ES-I3 (cell line): Measurements from ENCODE around the gene VANGL1.

Source experiments
- H3K36me3 ChIP-seq: 2 replicates; pipeline ENCODE4 v1.6.1; 2013; ENCODE audit warnings: mild to moderate bottlenecking, low read length, control low read depth, moderate library complexity; ENCODE audit not compliant: insufficient read depth
- H3K4me1 ChIP-seq: 2 replicates; pipeline ENCODE4 v1.6.1; 2013; ENCODE audit warnings: mild to moderate bottlenecking, control low read depth, low read length; ENCODE audit not compliant: insufficient read depth
- H3K9ac ChIP-seq: 2 replicates; pipeline ENCODE4 v1.6.1; 2013; ENCODE audit warnings: low read depth, mild to moderate bottlenecking, low read length, moderate library complexity
- H3K9me3 ChIP-seq: 2 replicates; pipeline ENCODE4 v1.6.1; 2013; ENCODE audit warnings: mild to moderate bottlenecking, low read length, moderate library complexity; ENCODE audit not compliant: control insufficient read depth, insufficient read depth

The VANGL1 gene

DNA sequence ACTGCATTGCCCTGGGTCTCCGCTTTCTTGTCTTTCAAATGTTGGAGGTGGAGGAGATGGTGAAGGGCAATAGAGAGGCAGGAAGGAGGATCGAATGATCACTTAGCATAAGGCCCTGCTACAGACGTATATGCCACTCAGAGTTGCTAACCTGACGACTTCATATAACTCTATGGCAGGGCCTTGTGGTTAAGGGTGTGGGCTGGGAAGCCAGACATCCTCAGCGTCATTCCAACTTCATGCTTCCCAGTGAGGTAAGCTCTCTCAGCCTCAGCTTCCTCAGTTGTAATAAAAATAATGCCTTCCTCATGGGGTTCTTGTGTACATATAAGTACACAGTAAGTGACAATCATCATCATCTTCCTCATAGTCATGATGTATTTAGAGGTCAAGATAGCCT lies 72.1 kb downstream of the VANGL1 start:
- Histone ChIP-seq H3K9me3 (no peaks in the 10 kb centered on the region), H3K4me1 (peaks cover 14% of the 10 kb centered on the region), H3K36me3 (no peaks in the 10 kb centered on the region), H3K9ac (no peak overlapping the region)

DNA sequence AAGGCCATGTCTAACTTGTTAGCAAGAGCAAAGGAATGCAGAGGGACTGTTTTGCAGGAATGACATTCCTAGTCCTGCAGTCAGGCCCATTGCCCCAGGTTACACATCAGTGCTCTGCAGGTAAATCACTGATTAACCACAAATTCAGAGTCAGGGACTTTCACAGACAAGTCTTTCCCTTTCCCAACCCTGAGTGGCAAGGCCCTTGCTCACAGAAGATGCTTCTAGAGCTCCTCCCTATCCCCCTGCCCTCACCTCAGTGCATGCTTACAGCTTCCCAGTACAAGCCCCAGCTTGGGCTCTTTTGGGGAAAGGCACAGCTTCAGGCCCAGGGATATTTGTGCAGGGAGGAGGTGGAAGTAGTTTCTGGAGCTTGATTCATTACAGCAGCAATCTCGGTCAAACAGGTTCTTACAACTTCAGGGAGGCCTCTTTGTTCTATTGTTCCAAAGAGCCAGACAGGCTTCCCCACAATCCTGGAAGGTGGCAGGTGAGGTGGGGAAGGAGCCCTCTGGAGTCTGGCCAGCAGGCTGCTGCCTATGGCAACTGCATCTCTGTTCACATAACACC lies 72.9 kb downstream of the VANGL1 start:
- Histone ChIP-seq H3K36me3 (no peaks in the 10 kb centered on the region), H3K9ac (no peak overlapping the region), H3K4me1 (peaks cover 14% of the 10 kb centered on the region), H3K9me3 (no peaks in the 10 kb centered on the region)

DNA sequence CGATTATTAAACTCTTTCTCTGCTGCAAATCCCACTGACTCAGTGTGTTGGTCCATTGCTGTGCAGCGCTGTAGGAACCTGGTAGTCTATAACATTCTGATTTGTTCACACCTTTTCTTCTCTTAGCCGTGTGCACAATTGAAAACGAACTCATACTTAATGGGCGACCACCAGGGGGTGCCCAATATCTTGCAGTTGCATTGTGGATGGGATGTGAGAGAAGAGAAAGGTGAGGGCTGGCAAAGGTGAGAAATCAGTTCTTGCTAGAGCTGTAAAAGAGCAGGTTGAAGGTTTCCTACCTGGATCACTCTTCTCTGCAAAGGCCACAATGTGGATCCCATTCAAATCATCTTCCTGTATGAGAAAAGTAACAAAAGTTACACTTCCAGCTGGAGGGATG lies 75.8 kb downstream of the VANGL1 start:
- no peaks in the 10 kb centered on the region for H3K9me3 ChIP-seq
- H3K36me3 ChIP-seq: no peaks in the 10 kb centered on the region
- no peak overlapping the region for H3K9ac ChIP-seq
- peaks cover 14% of the 10 kb centered on the region for H3K4me1 ChIP-seq

DNA sequence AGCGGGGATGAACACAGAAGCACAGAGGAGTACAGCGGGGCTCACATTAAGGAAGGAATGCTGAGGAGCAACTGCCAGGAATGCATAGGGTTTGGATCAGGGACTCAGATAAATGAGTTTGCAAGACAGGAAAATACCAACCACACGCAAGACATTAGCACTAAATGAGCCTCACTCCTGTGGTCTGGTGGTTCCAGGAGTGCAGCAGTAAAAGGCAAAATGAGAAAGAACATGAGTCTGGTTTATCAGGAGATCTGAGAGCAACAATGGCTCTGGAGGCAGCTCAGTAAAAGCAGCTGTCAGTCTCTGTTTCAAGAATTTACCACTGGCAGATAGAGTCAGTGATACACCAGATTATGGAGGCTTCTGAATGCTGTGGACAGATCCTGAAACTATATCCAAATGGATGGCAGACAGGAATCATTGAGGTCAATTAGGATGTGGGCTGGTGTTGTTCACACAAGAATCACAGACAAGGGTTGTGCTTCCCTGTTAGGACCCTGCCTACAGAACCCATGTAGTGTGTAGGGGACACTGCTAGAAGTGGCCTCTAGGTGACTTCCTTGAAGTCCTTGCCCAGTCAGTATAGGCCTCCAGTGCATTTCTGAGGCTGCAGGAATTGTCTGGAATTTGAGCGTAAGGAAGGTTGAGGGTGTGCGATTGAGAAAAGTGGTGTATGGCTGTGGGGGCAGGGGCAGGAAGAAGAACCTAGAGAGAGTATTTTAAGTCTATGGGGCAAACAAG lies 76.4 kb downstream of the VANGL1 start:
- H3K9me3 ChIP-seq: no peaks in the 10 kb centered on the region
- H3K36me3 ChIP-seq: no peaks in the 10 kb centered on the region
- peaks cover 14% of the 10 kb centered on the region for H3K4me1 ChIP-seq
- no peak overlapping the region for H3K9ac ChIP-seq

DNA sequence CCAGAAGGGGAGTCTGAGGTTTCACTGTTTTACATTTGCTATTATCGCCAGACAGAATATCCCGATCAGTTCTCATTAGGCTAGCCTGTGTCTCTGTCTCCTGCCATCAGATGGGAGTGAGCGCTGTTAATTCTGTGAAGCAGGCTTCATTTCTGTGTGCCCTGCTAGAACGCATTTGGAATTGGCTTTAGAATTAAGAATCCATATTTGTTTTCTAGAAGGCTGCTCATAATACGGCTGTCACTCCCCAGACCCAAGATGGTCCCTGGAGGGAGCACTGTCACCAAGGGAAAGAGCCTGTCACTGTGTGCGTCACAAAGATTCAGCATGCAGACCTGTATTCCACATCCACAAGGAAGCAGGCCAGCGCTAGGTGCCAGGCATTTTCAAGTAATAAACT lies 77.5 kb downstream of the VANGL1 start:
- no peak overlapping the region for H3K9ac ChIP-seq
- no peaks in the 10 kb centered on the region for H3K36me3 ChIP-seq
- peaks cover 5% of the 10 kb centered on the region for H3K4me1 ChIP-seq
- H3K9me3 ChIP-seq: no peaks in the 10 kb centered on the region

DNA sequence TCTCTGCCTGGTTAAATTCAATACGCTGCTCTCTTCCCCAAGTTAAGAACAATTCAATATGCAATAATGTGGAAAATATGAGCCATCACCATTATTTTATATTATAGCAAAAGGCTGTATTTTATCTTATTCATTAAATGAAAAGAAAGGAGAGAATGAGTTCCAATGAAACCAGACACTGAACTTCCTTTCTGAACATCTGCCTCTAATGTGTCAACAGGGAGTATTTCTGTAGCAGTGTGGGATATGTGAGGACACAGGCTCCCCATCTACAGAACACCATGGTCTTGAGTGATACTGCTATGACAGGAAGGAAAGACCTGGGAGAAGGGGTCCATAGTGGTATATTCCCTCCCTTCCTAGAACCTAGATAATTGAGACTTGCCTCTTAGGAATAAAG lies 80.5 kb downstream of the VANGL1 start:
- no peaks in the 10 kb centered on the region for H3K4me1 ChIP-seq
- no peaks in the 10 kb centered on the region for H3K36me3 ChIP-seq
- H3K9ac ChIP-seq: no peak overlapping the region
- no peaks in the 10 kb centered on the region for H3K9me3 ChIP-seq

DNA sequence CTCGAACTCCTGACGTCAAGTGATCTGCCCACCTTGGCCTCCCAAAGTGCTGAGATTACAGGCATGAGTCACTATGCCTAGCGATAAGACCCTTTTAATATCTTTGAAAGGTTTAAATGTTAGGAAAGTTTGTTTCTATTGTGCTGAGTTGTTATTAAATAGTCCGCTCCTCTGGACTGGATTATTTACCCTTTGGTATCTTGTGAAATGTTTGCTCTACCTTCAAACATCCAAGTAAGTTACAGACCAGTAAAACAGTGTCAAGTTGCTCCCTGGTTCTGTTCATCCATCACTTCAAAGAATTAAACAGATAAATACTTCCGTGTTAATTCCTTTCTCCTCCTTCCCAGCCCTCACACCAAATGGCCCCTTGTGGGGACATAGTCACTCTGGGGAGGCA lies 82.0 kb downstream of the VANGL1 start:
- Histone ChIP-seq H3K9ac (no peak overlapping the region), H3K36me3 (no peaks in the 10 kb centered on the region), H3K4me1 (peaks cover 7% of the 10 kb centered on the region; the same call in 1 of the 2 replicates), H3K9me3 (no peaks in the 10 kb centered on the region)

DNA sequence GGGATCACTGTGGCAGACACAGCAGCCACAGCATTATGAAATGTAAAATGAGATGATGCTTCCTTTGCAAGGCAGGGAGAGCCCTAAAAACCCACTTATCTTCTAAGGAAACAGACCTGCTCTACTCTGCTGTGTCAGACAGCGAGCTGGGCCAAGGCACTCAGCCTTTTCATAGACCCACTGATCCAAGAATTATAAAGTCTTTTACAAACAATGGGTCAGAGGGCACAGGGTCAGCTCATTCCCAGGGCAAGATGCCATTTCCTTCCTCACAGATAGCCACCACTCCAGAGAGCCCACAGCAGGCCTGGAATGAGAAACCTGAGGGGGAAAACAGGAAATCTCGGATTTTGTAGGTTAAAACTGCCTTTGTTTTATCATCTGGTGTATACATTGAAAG lies 83.8 kb downstream of the VANGL1 start:
- no peaks in the 10 kb centered on the region for H3K9me3 ChIP-seq
- no peaks in the 10 kb centered on the region for H3K36me3 ChIP-seq
- peaks cover 7% of the 10 kb centered on the region; the same call in 1 of the 2 replicates for H3K4me1 ChIP-seq
- no peak overlapping the region for H3K9ac ChIP-seq

DNA sequence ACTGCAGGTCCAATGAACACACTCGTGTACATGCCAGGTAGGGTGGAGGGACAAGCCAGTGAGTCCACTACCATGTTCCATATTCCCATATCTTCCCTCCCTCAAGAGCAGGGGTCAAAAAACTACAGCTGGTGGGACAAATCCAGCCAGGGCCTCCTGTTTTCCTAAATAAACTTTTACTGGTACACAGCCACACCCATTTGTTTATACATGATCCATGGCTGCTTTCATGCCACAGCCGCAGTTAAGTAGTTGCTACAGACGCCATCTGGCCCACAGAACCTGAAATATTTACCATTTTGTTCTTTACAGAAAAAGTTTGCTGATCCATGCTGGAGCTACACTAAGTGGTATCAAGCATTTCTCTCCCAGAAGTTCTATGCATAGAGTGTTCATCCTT lies 84.4 kb downstream of the VANGL1 start:
- Histone ChIP-seq H3K9ac (no peak overlapping the region), H3K4me1 (peaks cover 7% of the 10 kb centered on the region; the same call in 1 of the 2 replicates), H3K9me3 (no peaks in the 10 kb centered on the region), H3K36me3 (no peaks in the 10 kb centered on the region)

DNA sequence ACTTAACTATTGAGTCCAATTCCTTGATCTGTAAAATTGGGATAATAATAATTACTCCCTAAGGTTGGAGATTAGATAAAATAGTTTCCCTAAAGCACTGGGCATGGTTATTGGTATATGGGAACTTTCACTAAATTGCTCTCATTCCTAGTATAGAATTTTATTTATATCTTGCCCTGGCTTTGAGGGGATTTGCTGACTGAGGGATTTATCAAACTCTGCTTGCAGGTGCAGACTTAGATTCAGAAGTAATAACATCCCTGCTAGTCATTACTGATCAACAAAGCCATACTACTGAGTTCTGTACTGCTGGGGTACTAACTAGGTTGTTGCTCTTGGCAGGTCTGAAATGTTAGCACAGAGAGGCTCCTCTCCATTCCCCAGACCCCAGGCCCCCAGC lies 84.8 kb downstream of the VANGL1 start:
- Histone ChIP-seq H3K9me3 (no peaks in the 10 kb centered on the region), H3K36me3 (no peaks in the 10 kb centered on the region), H3K4me1 (peaks cover 7% of the 10 kb centered on the region; the same call in 1 of the 2 replicates), H3K9ac (no peak overlapping the region)

DNA sequence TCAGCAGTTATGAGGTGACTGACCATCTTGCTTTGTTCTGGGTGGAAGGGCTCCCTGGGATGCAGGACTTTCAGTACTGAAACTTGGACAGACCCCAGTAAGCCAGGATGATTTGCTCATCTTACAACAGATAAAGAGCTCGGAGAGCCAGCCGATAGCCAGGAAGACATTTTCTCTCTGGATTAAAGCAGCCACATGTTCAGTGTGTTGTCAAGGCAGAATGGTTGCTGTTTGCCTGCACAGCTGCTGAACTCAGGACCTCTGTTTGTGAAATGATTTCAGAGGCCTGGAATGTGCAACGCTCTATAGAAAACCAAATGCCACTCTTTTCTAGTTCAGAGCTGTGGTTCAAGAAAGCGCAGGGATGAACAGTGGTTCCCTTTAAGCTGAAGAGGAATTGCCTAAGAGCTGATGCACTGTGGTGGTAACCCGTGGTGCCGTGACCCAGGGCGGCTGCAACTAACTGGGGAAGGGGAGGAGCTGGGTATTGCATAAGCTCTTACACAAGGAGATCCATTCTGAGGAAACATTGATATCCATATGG lies 86.0 kb downstream of the VANGL1 start:
- no peaks in the 10 kb centered on the region for H3K9me3 ChIP-seq
- no peak overlapping the region for H3K9ac ChIP-seq
- H3K36me3 ChIP-seq: no peaks in the 10 kb centered on the region
- H3K4me1 ChIP-seq: peaks cover 7% of the 10 kb centered on the region; the same call in 1 of the 2 replicates

DNA sequence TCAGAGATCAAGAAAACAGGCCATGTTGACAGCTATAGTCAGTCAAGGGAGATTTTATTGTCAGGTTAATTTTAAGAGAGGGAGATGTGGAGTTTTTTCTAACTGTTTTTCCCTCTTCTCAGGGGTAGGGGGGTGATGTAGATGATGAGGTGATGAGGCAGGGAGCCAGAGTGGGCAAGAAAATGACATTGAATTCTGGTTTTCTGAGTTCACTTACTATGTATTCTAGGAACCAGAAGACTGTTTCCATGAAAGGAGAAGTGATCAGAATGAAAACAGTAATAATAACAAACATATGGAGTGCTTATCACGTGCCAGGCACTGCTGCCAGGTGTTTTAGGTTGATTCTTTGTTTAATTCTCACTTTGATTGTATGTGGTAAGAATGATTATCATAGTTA lies 86.6 kb downstream of the VANGL1 start:
- peaks cover 7% of the 10 kb centered on the region; the same call in 1 of the 2 replicates for H3K4me1 ChIP-seq
- H3K9ac ChIP-seq: no peak overlapping the region
- no peaks in the 10 kb centered on the region for H3K9me3 ChIP-seq
- no peaks in the 10 kb centered on the region for H3K36me3 ChIP-seq

DNA sequence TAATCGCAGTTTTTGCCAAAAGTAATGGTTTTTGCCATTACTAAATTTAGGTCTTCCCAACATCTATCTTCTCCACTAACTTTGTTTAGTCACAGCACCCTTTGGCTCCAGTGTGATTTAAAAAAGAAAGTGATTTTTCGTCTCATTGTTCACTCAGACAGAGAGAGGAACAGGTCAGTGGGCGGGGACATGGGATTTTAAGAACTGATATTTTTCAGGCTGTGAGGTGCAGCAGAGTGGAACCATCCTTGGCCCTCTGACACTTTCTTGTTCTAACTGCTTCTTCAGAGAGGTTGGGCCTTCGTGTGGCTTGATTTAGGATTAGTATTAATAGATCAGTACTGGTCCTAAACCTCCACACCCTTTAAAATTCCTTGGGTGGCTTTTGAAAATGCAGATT lies 88.0 kb downstream of the VANGL1 start:
- Histone ChIP-seq H3K36me3 (no peaks in the 10 kb centered on the region), H3K4me1 (peaks cover 7% of the 10 kb centered on the region; the same call in 1 of the 2 replicates), H3K9ac (no peak overlapping the region), H3K9me3 (no peaks in the 10 kb centered on the region)

DNA sequence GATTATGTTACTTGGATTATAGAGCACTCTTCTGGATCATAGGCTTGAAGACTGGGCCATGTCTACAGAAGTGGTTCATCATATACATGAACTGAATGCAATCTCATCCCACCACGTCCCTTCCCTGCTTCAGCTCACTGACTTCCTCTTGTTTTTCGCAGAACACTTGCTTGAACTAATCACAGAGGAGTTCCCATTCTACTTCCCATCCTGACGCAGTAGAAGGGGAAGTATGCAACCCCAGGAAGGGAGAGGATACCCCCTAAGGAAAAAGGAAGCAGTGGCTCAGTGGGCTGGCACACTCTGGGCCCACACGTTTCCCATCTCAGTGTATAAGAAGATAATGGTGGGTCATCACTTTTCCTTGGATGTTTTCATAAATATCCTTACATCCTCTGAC lies 90.5 kb downstream of the VANGL1 start:
- peaks cover 7% of the 10 kb centered on the region; the same call in 1 of the 2 replicates for H3K4me1 ChIP-seq
- no peaks in the 10 kb centered on the region for H3K36me3 ChIP-seq
- H3K9ac ChIP-seq: no peak overlapping the region
- no peaks in the 10 kb centered on the region for H3K9me3 ChIP-seq

DNA sequence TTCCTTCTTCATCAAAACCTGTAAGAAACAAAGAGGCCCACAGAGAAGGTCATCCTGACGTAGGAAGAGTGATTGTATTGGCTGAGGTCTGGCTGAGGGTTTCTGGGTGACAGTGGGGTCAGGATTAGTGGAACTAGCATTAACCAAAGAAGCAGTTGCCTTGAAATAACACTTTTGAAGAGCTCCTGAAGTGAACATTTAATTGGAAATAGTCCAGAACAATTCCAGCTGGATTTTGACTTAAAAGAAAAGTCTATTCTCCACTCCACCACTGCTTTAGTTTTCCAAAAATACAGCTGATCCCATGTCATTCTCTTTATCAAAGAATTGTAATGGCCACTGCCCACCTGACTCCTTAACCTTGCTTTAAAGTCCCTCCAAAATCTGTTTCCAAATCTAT lies 99.0 kb downstream of the VANGL1 start:
- no peaks in the 10 kb centered on the region for H3K9me3 ChIP-seq
- no peak overlapping the region for H3K9ac ChIP-seq
- H3K4me1 ChIP-seq: no peaks in the 10 kb centered on the region
- no peaks in the 10 kb centered on the region for H3K36me3 ChIP-seq
